GM12878 (cell line): ENCODE data around the gene SARDH. TPM values are rescaled to one million over a fixed set of nuclear protein-coding genes. Genes with fewer than 3 reads are reported as not detected.

Source experiments
- ATAC-seq: fragments of 200-7000 bp; cut with Tn5 transposase; 3 replicates; pipeline ENCODE4 v1.9.1; 2020; ENCODE audit warnings: mild to moderate bottlenecking, moderate library complexity
- BruUV-seq: library from RNA; stranded (reverse); fragments of 400-500 nt; replicated peaks from 2 replicates; lab custom pipeline; 2021; lab: Mats Ljungman, UMichigan
- CTCF ChIA-PET: fragments of 300-600 bp; sonication (Branson Sonifier 250); formaldehyde crosslinking; extraction: SDS; loops from one replicate; lab custom pipeline; 2021; ENCODE audit warnings: inconsistent platforms; lab: Yijun Ruan, JAX
- POLR2A ChIA-PET: fragments of 350-600 bp; formaldehyde crosslinking; extraction: SDS; loops from one replicate; lab custom pipeline; 2021; ENCODE audit warnings: inconsistent platforms; lab: Charles Lee
- RAD21 ChIA-PET: fragments of 300-600 bp; sonication (Branson Sonifier 250); formaldehyde crosslinking; loops from one replicate; lab custom pipeline; 2023; ENCODE audit warnings: antibody characterized with exemption; ENCODE audit not compliant: unreplicated experiment; lab: Charles Lee
- SMC1A ChIA-PET: fragments of 300-600 bp; sonication (Branson Sonifier 250); formaldehyde crosslinking; loops from one replicate; lab custom pipeline; 2023; ENCODE audit not compliant: unreplicated experiment, uncharacterized antibody; lab: Charles Lee
- DNase-seq: peaks from one replicate; pipeline ENCODE4 v3.0.0-alpha.2; 2011; ENCODE audit warnings: low read depth, low spot score
- FAIRE-seq: peaks from 3 replicates; lab custom pipeline; 2011; peaks lifted over from hg19 to GRCh38; lab: Jason Lieb, UNC
- H2AFZ ChIP-seq: 2 replicates; pipeline ENCODE4 v1.6.0; 2011; ENCODE audit warnings: low read depth, low read length, control low read depth; ENCODE audit not compliant: control insufficient read depth
- H3K27ac ChIP-seq: 2 replicates; pipeline ENCODE4 v1.5.1; 2011; ENCODE audit warnings: control low read depth; ENCODE audit not compliant: control insufficient read depth, insufficient read depth
- H3K27me3 ChIP-seq, 2 experiments: replicated peaks in 1 of 2; 2 replicates each; pipeline versions ENCODE4 v1.6.0 to v1.6.1; 2011; ENCODE audit warnings: low read length in 1 of 2; ENCODE audit not compliant: control insufficient read depth in 2 of 2, insufficient read depth in 2 of 2
- H3K36me3 ChIP-seq, 2 experiments: 2 replicates each; pipeline ENCODE4 v1.5.1; 2011; ENCODE audit warnings: low read length in 1 of 2; ENCODE audit not compliant: control insufficient read depth in 2 of 2, insufficient read depth in 2 of 2
- H3K4me1 ChIP-seq: 2 replicates; pipeline ENCODE4 v1.6.1; 2011; ENCODE audit warnings: mild to moderate bottlenecking, low read length, moderate library complexity, mixed read lengths; ENCODE audit not compliant: control insufficient read depth, insufficient read depth
- H3K4me2 ChIP-seq: 2 replicates; pipeline ENCODE4 v1.6.0; 2011; ENCODE audit warnings: control low read depth; ENCODE audit not compliant: control insufficient read depth, insufficient read depth
- H3K4me3 ChIP-seq: fragments of 200-600 bp; sonication (generic); 2 replicates; pipeline ENCODE4 v1.5.1; 2016
- H3K79me2 ChIP-seq: 2 replicates; pipeline ENCODE4 v1.6.0; 2011; ENCODE audit warnings: low read length; ENCODE audit not compliant: control insufficient read depth, insufficient read depth
- H3K9ac ChIP-seq: 2 replicates; pipeline ENCODE4 v1.8.0; 2011; ENCODE audit warnings: low read length, control low read depth, mixed read lengths; ENCODE audit not compliant: control insufficient read depth, insufficient read depth
- H3K9me3 ChIP-seq: replicated peaks from 3 replicates; pipeline ENCODE4 v1.5.1; 2011; ENCODE audit warnings: mild to moderate bottlenecking, low read length; ENCODE audit not compliant: control insufficient read depth, insufficient read depth
- H4K20me1 ChIP-seq: 2 replicates; pipeline ENCODE4 v1.6.0; 2011; ENCODE audit not compliant: control insufficient read depth, insufficient read depth
- CHD4 ChIP-seq: fragments of 200-600 bp; sonication (generic); IDR thresholded peaks from 2 replicates; pipeline ENCODE4 v1.6.1; 2016; ENCODE audit warnings: mild to moderate bottlenecking
- EZH2 ChIP-seq: IDR thresholded peaks from 2 replicates; pipeline ENCODE4 v1.6.1; 2012; ENCODE audit warnings: low read depth, mild to moderate bottlenecking, control low read depth, inconsistent platforms, low read length, borderline replicate concordance; ENCODE audit not compliant: control insufficient read depth
- FOXK2 ChIP-seq: fragments of 450-650 bp; IDR thresholded peaks from 2 replicates; pipeline ENCODE4 v1.6.1; 2017; ENCODE audit warnings: mild to moderate bottlenecking, moderate library complexity
- NFYB ChIP-seq: IDR thresholded peaks from 2 replicates; pipeline ENCODE4 v1.6.1; 2011; ENCODE audit warnings: low read depth, mild to moderate bottlenecking, low read length, improper control_type of control experiment, moderate library complexity; ENCODE audit not compliant: insufficient read depth
- RELB ChIP-seq: fragments of 450-650 bp; IDR thresholded peaks from 2 replicates; pipeline ENCODE4 v1.6.1; 2017; ENCODE audit warnings: low read depth, mild to moderate bottlenecking, moderate library complexity
- SREBF2 ChIP-seq: IDR thresholded peaks from 2 replicates; pipeline ENCODE4 v1.6.1; 2012; ENCODE audit warnings: mild to moderate bottlenecking, low read length
- YBX1 ChIP-seq: fragments of 450-650 bp; IDR thresholded peaks from 2 replicates; pipeline ENCODE4 v1.6.1; 2016; ENCODE audit warnings: antibody characterized with exemption
- WGBS: methylation state at CpG from one replicate; pipeline ENCODE4 v1.1.6; 2016; ENCODE audit warnings: low lambda C conversion rate; ENCODE audit not compliant: insufficient replicate concordance, insufficient coverage; ENCODE audit errors: missing lambda C conversion rate; 5-methylcytosine and 5-hydroxymethylcytosine counted together
- in situ Hi-C: fragments of 300-500 bp; cut with MboI; formaldehyde crosslinking; loops from 9 replicates; pipeline ENCODE4 v1.14.3; 2018; ENCODE audit warnings: mixed read lengths
- intact Hi-C: fragments of 100-400 bp; cut with micrococcal nuclease; formaldehyde crosslinking; loops from one replicate; pipeline ENCODE4 v1.14.2; 2022; ENCODE audit not compliant: unreplicated experiment
- polyA plus RNA-seq, 11 experiments: library from polyadenylated mRNA; depleted of rRNA in 4 of 11; unstranded in 6 of 11; stranded (reverse) in 5 of 11; fragments of >200 nt; fragmentation: Nextera tagmentation in 4 of 11; fragmentation: Illumina TruSeq in 1 of 11; extraction: Ambion mirVana in 4 of 11; extraction: Trizol in 1 of 11; gene quantifications; 1 replicate in 1 of 11; 2 replicates in 10 of 11; pipeline versions ENCODE4 v1.2.1 to v1.2.3, GENCODE V29; 2011 to 2016; ENCODE audit warnings: inconsistent platforms in 2 of 11, missing spikeins in 2 of 11, low read depth in 1 of 11
- total RNA-seq, 4 experiments: library from RNA; depleted of rRNA in 3 of 4; stranded (reverse); fragments of >200 nt in 3 of 4; fragmentation: Illumina TruSeq in 1 of 4; extraction: Trizol in 1 of 4; gene quantifications; 2 replicates each; pipeline versions ENCODE4 v1.2.1 to v1.2.3, GENCODE V29; 2013 to 2021

The SARDH gene
- total and polyA plus RNA-seq, 10 of the 15 experiments (the other 5 are each of a cell fraction or from before 2014, with no cell fraction given), result 0.03 to 0.15 (median 0.10) TPM; not detected in 6

GRCh38 chr9:133636902-133637301, 101.2 kb downstream of the SARDH start:
- RAD21 ChIA-PET, result no interaction called here
- Histone ChIP-seq H3K27me3 (peaks cover 0 to 5% of the 10 kb centered on the region in 2 experiments; a peak in 3 of 4 replicates), H3K36me3 (no peaks in the 10 kb centered on the region), H4K20me1 (no peaks in the 10 kb centered on the region), H3K9ac (no peak overlapping the region), H3K4me1 (no peaks in the 10 kb centered on the region), H3K4me3 (no peak overlapping the region), H2AFZ (no peak overlapping the region), H3K79me2 (no peaks in the 10 kb centered on the region), H3K4me2 (no peak overlapping the region), H3K9me3 (no peaks in the 10 kb centered on the region), H3K27ac (no peak overlapping the region)
- TF ChIP-seq FOXK2 (no peak), SREBF2 (no peak), RELB (no peak), EZH2 (no peak), YBX1 (no peak), NFYB (no peak), CHD4 (no peak)
- CTCF ChIA-PET, result no interaction called here
- 35% methylated on average over 12 of the region's 12 CpGs for WGBS
- BruUV-seq, result no TSS peak
- POLR2A ChIA-PET, result no interaction called here
- in situ Hi-C loops, result no loop called here
- SMC1A ChIA-PET, result no interaction called here
- no peak for FAIRE-seq
- no peak for DNase-seq
- intact Hi-C loops, result no loop called here
- no peak for ATAC-seq
